Fibroblast of the aortic adventitia (primary cell): ENCODE results near the gene IL17RA. TPM values are rescaled to one million over a fixed set of nuclear protein-coding genes. Genes with fewer than 3 reads are reported as not detected.

Experiments used
- DNase-seq: peaks from one replicate; pipeline ENCODE4 v3.0.0-alpha.2; 2010; ENCODE audit warnings: low read depth
- H3K4me3 ChIP-seq: 2 replicates; pipeline ENCODE4 v1.5.1; 2011; ENCODE audit warnings: low read depth, mild to moderate bottlenecking, control low read depth, low read length, moderate library complexity
- CTCF ChIP-seq: IDR thresholded peaks from 2 replicates; pipeline ENCODE4 v1.5.1; 2011; ENCODE audit warnings: mild to moderate bottlenecking, low read length, control low read depth, inconsistent platforms; ENCODE audit not compliant: insufficient read depth
- total RNA-seq: library from RNA; depleted of rRNA; stranded (reverse); fragments of >200 nt; gene quantifications from 2 replicates; pipeline ENCODE4 v1.2.3, GENCODE V29; 2012; ENCODE audit warnings: low replicate concordance

The IL17RA gene
- total RNA-seq, 1 donor, result 5.2 TPM

GRCh38 chr22:17091851-17092250 lies 7.1 kb downstream of the IL17RA start:
- no peak overlapping the region for H3K4me3 ChIP-seq
- no peak for DNase-seq
- TF ChIP-seq CTCF, result no peak

GRCh38 chr22:17093081-17093480 lies 8.3 kb downstream of the IL17RA start:
- DNase-seq, result no peak
- TF ChIP-seq CTCF, result no peak
- H3K4me3 ChIP-seq, result no peak overlapping the region

- TF ChIP-seq CTCF, result peak; percentile 41
- no peak overlapping the region for H3K4me3 ChIP-seq
- DNase-seq, result peak; percentile 14
These were observed 10.7 kb downstream of the IL17RA start for GRCh38 chr22:17095538-17095937.

GRCh38 chr22:17096071-17096470 lies 11.3 kb downstream of the IL17RA start:
- no peak for DNase-seq
- no peak overlapping the region for H3K4me3 ChIP-seq
- no peak for TF ChIP-seq CTCF

- H3K4me3 ChIP-seq, result no peak overlapping the region
- TF ChIP-seq CTCF, result no peak
- no peak for DNase-seq
These were observed 12.3 kb downstream of the IL17RA start for GRCh38 chr22:17097062-17097461.

GRCh38 chr22:17097701-17098100 lies 12.9 kb downstream of the IL17RA start:
- TF ChIP-seq CTCF, result no peak
- DNase-seq, result no peak
- no peak overlapping the region for H3K4me3 ChIP-seq

- TF ChIP-seq CTCF, result no peak
- H3K4me3 ChIP-seq, result no peak overlapping the region
- no peak for DNase-seq
These were observed 13.6 kb downstream of the IL17RA start for GRCh38 chr22:17098379-17098819.
